Calu3 (cell line): ENCODE results near the gene ZNF335. TPM values are rescaled to one million over a fixed set of nuclear protein-coding genes. Genes with fewer than 3 reads are reported as not detected.

Experiments
- Bru-seq: library from RNA; stranded (reverse); fragments of 400-500 nt; gene quantifications from one replicate; lab custom pipeline; 2021; lab: Mats Ljungman, UMichigan
- BruChase-seq, 2 experiments: library from RNA; stranded (reverse); fragments of 400-500 nt; gene quantifications; one replicate each; lab custom pipeline; 2021; lab: Mats Ljungman, UMichigan
- BruUV-seq: library from RNA; stranded (reverse); fragments of 400-500 nt; replicated peaks from 2 replicates; lab custom pipeline; 2021; lab: Mats Ljungman, UMichigan
- CTCF ChIA-PET: fragments of 300-600 bp; sonication (Branson Sonifier 250); formaldehyde crosslinking; loops from one replicate; lab custom pipeline; 2022; ENCODE audit warnings: antibody characterized with exemption; lab: Charles Lee
- DNase-seq: peaks from one replicate; pipeline ENCODE4 v3.0.0; 2022
- H3K27ac Mint-ChIP-seq: one replicate; pipeline ENCODE4 v1.8.0; 2022; ENCODE audit warnings: mixed read lengths; ENCODE audit not compliant: unreplicated experiment
- H3K27me3 Mint-ChIP-seq: one replicate; pipeline ENCODE4 v1.8.0; 2022; ENCODE audit warnings: mixed read lengths; ENCODE audit not compliant: unreplicated experiment
- H3K36me3 Mint-ChIP-seq: one replicate; pipeline ENCODE4 v1.8.0; 2022; ENCODE audit warnings: mild to moderate bottlenecking, moderate library complexity, mixed read lengths; ENCODE audit not compliant: insufficient read depth, unreplicated experiment
- H3K4me1 Mint-ChIP-seq: one replicate; pipeline ENCODE4 v1.8.0; 2022; ENCODE audit warnings: mild to moderate bottlenecking, low read depth, mixed read lengths; ENCODE audit not compliant: unreplicated experiment
- H3K4me3 Mint-ChIP-seq: one replicate; pipeline ENCODE4 v1.8.0; 2022; ENCODE audit warnings: mild to moderate bottlenecking, low read depth, moderate library complexity, mixed read lengths; ENCODE audit not compliant: unreplicated experiment
- H3K9me3 Mint-ChIP-seq: one replicate; pipeline ENCODE4 v1.8.0; 2022; ENCODE audit warnings: low read depth, mixed read lengths; ENCODE audit not compliant: unreplicated experiment
- intact Hi-C: fragments of 100-400 bp; cut with micrococcal nuclease; formaldehyde crosslinking; loops from one replicate; pipeline ENCODE4 v1.10.0; 2022; ENCODE audit not compliant: unreplicated experiment
- long read RNA-seq: library from polyadenylated mRNA; stranded (forward); transcript quantifications from one replicate; pipeline ENCODE4 v2.0.0, GENCODE V29; 2022
- total RNA-seq: library from RNA; stranded (reverse); gene quantifications from 2 replicates; pipeline ENCODE4 v1.2.3, GENCODE V29; 2022
- TF ChIP-seq, protein P1 (sequence below): fragments of 200-600 bp; IDR thresholded peaks from one replicate; pipeline ENCODE4 v1.8.0; 2022; ENCODE audit warnings: antibody characterized with exemption; ENCODE audit not compliant: unreplicated experiment

The ZNF335 gene
- total RNA-seq (26.4 and 31.9 TPM in 2 replicates), Bru-seq, nascent RNA (percentile 69 among the genes with signal in this experiment), BruChase-seq, experiment 1, labeled RNA remaining after a 6-hour chase (percentile 75 among the genes with signal in this experiment), BruChase-seq, experiment 2, labeled RNA remaining after a 2-hour chase (percentile 72 among the genes with signal in this experiment)
- long read RNA-seq, full-length matches to known transcripts = 2 of 17 reads
- long read RNA-seq, partial matches to known transcripts = 12 of 17 reads
- long read RNA-seq, other reads (novel, unspliced or antisense) = 3 of 17 reads

- peaks cover 15% of the 10 kb centered on the region for H3K27me3 Mint-ChIP-seq
- H3K27ac Mint-ChIP-seq = peak within 1 kb of the TSS; percentile 80
- peak within 1 kb of the TSS; percentile 81 for H3K4me3 Mint-ChIP-seq
- CTCF ChIA-PET = interaction anchor here (0.9 to 2.1 kb wide), 3 partner anchors 12 to 38 kb away, joined by 3 to 8 read pairs (median 7); partner anchors contain the start of gene PCIF1
- peak; percentile 99 for DNase-seq
- TSS peak; percentile 93 for BruUV-seq
- H3K36me3 Mint-ChIP-seq = peaks cover 39% of the 10 kb centered on the region
- H3K9me3 Mint-ChIP-seq = no peaks in the 10 kb centered on the region
- H3K4me1 Mint-ChIP-seq = peaks cover 24% of the 10 kb centered on the region
- TF ChIP-seq, protein P1, sequence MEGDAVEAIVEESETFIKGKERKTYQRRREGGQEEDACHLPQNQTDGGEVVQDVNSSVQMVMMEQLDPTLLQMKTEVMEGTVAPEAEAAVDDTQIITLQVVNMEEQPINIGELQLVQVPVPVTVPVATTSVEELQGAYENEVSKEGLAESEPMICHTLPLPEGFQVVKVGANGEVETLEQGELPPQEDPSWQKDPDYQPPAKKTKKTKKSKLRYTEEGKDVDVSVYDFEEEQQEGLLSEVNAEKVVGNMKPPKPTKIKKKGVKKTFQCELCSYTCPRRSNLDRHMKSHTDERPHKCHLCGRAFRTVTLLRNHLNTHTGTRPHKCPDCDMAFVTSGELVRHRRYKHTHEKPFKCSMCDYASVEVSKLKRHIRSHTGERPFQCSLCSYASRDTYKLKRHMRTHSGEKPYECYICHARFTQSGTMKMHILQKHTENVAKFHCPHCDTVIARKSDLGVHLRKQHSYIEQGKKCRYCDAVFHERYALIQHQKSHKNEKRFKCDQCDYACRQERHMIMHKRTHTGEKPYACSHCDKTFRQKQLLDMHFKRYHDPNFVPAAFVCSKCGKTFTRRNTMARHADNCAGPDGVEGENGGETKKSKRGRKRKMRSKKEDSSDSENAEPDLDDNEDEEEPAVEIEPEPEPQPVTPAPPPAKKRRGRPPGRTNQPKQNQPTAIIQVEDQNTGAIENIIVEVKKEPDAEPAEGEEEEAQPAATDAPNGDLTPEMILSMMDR = peak; percentile 35
- intact Hi-C loops = loop anchor here (5.0 kb wide), 1 partner anchor 115 kb away; the partner anchor contains the start of gene NCOA5
Observed at GRCh38 chr20:45971675-45972499, at the start of gene ZNF335. TSS of gene ZNF335 (minus strand) at chr20:45972203. CDS start at chr20:45971410, 793 bp downstream.

DNA sequence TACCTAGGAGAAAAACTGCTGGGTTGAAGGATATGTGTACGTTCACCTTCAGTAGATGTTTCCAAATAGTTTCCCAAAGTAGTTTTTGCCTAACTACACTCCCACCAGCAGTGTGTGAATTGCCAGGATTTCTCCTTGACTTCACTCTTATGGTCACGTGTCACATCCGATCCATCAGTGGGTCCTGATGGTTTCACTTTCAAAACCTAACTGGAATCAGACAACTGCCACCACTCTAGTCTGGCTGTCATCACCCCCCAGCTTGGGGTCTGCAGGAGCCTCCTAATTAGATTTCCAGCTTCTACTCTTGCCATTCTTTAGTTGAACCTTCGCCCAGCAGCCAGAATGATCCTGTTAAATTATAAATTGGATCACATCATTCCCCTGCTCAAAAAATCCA, 48.6 kb upstream of the ZNF335 start:
- H3K4me3 Mint-ChIP-seq = no peak overlapping the region
- peaks cover 8% of the 10 kb centered on the region for H3K4me1 Mint-ChIP-seq
- CTCF ChIA-PET = interaction anchor here (0.7 kb wide), 1 partner anchor 298 kb away, joined by 3 read pairs; the partner anchor contains the start of gene SPINT4
- no peak for DNase-seq
- BruUV-seq = no TSS peak
- peaks cover 81% of the 10 kb centered on the region for H3K27me3 Mint-ChIP-seq
- no peak overlapping the region for H3K27ac Mint-ChIP-seq
- no peaks in the 10 kb centered on the region for H3K36me3 Mint-ChIP-seq
- TF ChIP-seq, protein P1 = no peak
- H3K9me3 Mint-ChIP-seq = no peaks in the 10 kb centered on the region
- intact Hi-C loops = loop anchor here (10.0 kb wide), 1 partner anchor 314 kb away; no protein-coding TSS in a partner anchor

GRCh38 chr20:46018611-46019010, 46.6 kb upstream of the ZNF335 start:
- TF ChIP-seq, protein P1 = no peak
- peaks cover 16% of the 10 kb centered on the region for H3K4me1 Mint-ChIP-seq
- DNase-seq = no peak
- CTCF ChIA-PET = no interaction called here
- H3K9me3 Mint-ChIP-seq = no peaks in the 10 kb centered on the region
- H3K27ac Mint-ChIP-seq = no peak overlapping the region
- H3K4me3 Mint-ChIP-seq = no peak overlapping the region
- H3K27me3 Mint-ChIP-seq = peaks cover 81% of the 10 kb centered on the region
- peaks cover 5% of the 10 kb centered on the region for H3K36me3 Mint-ChIP-seq
- intact Hi-C loops = no loop called here
- BruUV-seq = no TSS peak

GRCh38 chr20:46018112-46018511, 46.1 kb upstream of the ZNF335 start:
- CTCF ChIA-PET = no interaction called here
- Mint-ChIP-seq H3K4me3 (no peak overlapping the region), H3K4me1 (peaks cover 11% of the 10 kb centered on the region), H3K27ac (no peak overlapping the region), H3K27me3 (peaks cover 80% of the 10 kb centered on the region), H3K9me3 (no peaks in the 10 kb centered on the region), H3K36me3 (peaks cover 5% of the 10 kb centered on the region)
- intact Hi-C loops = no loop called here
- DNase-seq = no peak
- BruUV-seq = no TSS peak
- TF ChIP-seq, protein P1 = no peak
